Measurements from ENCODE around the gene IL32. TPM values are rescaled to one million over a fixed set of nuclear protein-coding genes. Genes with fewer than 3 reads are reported as not detected.

IL32 gene
- total RNA-seq, 1 donor from 2014 or later = 79.1 TPM

DNA sequence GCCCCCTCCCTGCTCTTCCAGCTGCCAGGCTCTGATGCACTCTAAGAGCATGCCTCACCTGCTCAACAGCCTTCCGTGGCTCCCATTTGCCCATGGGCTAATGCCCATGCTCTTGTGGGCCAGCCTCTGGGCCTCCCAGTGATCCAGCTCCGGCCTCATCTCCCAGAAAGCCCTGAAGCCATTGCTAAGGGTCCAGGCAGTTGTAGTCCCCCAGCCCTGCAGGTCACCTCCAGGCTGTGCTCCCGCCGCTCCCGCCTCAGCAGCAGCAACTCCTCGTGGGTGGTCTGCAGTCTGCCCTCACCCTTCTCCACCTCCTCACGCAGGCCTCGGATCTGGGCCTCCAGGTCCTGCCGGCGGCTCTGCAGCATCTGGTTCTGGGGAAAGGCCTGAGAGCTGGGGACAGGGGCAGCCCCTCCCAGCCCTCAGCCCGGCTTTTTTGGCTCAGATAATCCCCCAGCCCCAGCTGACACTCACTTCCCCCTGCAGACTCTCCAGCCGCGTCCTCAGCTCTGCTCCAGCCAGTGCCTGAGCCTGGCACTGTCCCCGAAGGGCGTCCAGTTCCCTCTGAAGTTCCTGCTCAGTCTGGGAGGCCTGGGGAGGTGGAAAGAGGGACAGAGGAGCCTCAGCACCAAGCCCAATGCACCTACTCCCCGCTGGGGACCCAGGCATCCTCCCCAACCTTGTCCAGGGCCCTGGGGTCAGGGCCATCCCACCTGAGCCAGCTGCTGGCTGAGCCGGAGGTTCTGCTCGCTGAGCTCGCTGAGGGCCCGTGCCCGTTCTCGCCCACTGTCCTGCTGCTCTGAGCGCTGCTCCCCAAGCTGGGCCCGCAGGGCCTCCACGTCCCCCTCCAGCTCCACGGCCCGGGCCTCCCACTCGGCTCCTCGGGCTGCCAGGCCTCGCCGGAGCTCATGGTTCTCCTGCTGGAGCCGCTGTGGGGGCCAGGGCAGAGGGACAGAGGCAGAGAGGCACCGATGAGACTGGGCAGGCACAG, 34.9 kb upstream of the IL32 start:
- Histone ChIP-seq H3K27ac (no peak overlapping the region), H3K36me3 (peaks cover 18% of the 10 kb centered on the region), H3K27me3 (ENCODE audit: low read depth) (peaks cover 64% of the 10 kb centered on the region)

GRCh38 chr16:3032624-3033023, 32.8 kb upstream of the IL32 start:
- peaks cover 30% of the 10 kb centered on the region for H3K4me1 ChIP-seq
- peaks cover 85% of the 10 kb centered on the region for H3K27me3 ChIP-seq (ENCODE audit: low read depth)

More for the DNA sequence above, 34.9 kb upstream of the IL32 start:
- DNase-seq (no peak), ATAC-seq (no peak)
- no peak overlapping the region for H3K4me3 ChIP-seq
- intact Hi-C loops (cut with DNase I) = no loop called here
- TF ChIP-seq CTCF (IDR thresholded peaks at IDR 0.05) = no peak
- peaks cover 21% of the 10 kb centered on the region for H3K4me1 ChIP-seq
- H3K9me3 ChIP-seq = no peaks in the 10 kb centered on the region

GRCh38 chr16:3035289-3035971, 30.0 kb upstream of the IL32 start:
- ATAC-seq (no peak), DNase-seq (no peak)
- no peak for TF ChIP-seq CTCF (IDR thresholded peaks at IDR 0.05)
- intact Hi-C loops (cut with DNase I) = no loop called here
- H3K4me1 ChIP-seq = peaks cover 11% of the 10 kb centered on the region
- H3K27me3 ChIP-seq (ENCODE audit: low read depth) = peaks cover 89% of the 10 kb centered on the region
- peak overlapping the region; percentile 48 for H3K4me3 ChIP-seq
- no peak overlapping the region for H3K27ac ChIP-seq
- H3K9me3 ChIP-seq = no peaks in the 10 kb centered on the region
- no peaks in the 10 kb centered on the region for H3K36me3 ChIP-seq

More at GRCh38 chr16:3032624-3033023, 32.8 kb upstream of the IL32 start:
- no peaks in the 10 kb centered on the region for H3K9me3 ChIP-seq
- intact Hi-C loops (cut with DNase I) = no loop called here
- H3K27ac ChIP-seq = no peak overlapping the region
- no peak for TF ChIP-seq CTCF (IDR thresholded peaks at IDR 0.05)
- DNase-seq (no peak), ATAC-seq (no peak)
- H3K36me3 ChIP-seq = no peaks in the 10 kb centered on the region
- no peak overlapping the region for H3K4me3 ChIP-seq

DNA sequence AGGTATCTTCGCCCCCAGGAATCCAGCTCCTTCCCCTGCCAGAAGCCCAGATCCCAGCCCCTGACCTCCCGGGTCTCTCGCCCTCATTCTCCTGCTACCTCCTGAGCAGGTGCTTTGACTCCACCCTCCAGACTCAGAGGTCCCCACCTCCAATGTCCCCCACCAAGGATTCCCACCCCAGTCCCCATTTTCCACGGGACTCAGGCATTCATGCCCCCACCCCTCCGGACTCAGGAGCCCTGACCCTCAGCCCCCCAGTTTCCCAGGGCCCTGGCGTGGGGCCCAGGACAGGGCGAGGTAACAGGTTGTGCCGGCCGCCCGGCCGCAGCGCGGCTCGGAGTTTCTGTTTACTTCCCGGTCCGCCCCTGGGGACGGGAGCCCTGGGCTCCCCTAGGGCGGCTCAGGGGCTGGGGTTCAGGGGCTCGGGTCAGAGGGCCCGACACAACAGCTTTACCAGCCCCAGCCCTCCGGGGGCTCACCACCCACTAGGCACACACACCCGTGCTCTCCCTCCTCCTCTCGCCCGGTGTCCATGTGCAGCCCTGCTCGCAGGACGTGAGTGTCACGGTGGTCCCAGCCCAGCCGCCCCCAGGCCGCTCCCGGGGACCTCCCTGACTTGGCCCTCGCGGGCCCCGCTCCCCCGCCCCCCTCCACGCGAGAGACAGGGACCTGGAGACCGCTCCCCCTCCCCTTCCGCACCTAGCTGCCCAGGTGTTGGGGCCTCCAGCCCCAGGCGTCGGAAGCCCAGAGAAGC, 29.3 kb upstream of the IL32 start:
- H3K4me3 ChIP-seq = peak overlapping the region; percentile 48
- ATAC-seq (peak; percentile 61 to 72), DNase-seq (peak; percentile 71)
- H3K4me1 ChIP-seq = peaks cover 11% of the 10 kb centered on the region
- H3K27me3 ChIP-seq (ENCODE audit: low read depth) = peaks cover 89% of the 10 kb centered on the region
- H3K9me3 ChIP-seq = no peaks in the 10 kb centered on the region
- no peaks in the 10 kb centered on the region for H3K36me3 ChIP-seq
- TF ChIP-seq CTCF (IDR thresholded peaks at IDR 0.05) = no peak
- H3K27ac ChIP-seq = peak overlapping the region; percentile 60
- intact Hi-C loops (cut with DNase I) = no loop called here

GRCh38 chr16:3036726-3037315, 28.6 kb upstream of the IL32 start, which contains the start of gene BICDL2:
BICDL2 (minus strand) TSS chr16:3036944; CDS start chr16:3035496, 1,448 bp downstream.
- DNase-seq = peak; percentile 78
- no peaks in the 10 kb centered on the region for H3K36me3 ChIP-seq
- peak; percentile 79 to 80 for ATAC-seq
- no peak for TF ChIP-seq CTCF (IDR thresholded peaks at IDR 0.05)
- H3K4me1 ChIP-seq = peaks cover 11% of the 10 kb centered on the region
- intact Hi-C loops (cut with DNase I) = no loop called here
- peaks cover 89% of the 10 kb centered on the region for H3K27me3 ChIP-seq (ENCODE audit: low read depth)
- H3K27ac ChIP-seq = peak within 1 kb of the TSS; percentile 60
- H3K9me3 ChIP-seq = no peaks in the 10 kb centered on the region
- peak within 1 kb of the TSS; percentile 48 for H3K4me3 ChIP-seq

Measured in lower lobe of right lung (tissue), 2 donors.